D721Med (cell line): ENCODE data around the gene GASK1A.

Source experiments
- DNase-seq: peaks from one replicate; pipeline ENCODE4 v3.0.0; 2011; ENCODE audit warnings: low spot score; ENCODE audit not compliant: insufficient read length
- FAIRE-seq: peaks from 2 replicates; lab custom pipeline; 2011; peaks lifted over from hg19 to GRCh38; lab: Jason Lieb, UNC
- TF ChIP-seq, protein P1 (sequence below): IDR thresholded peaks from 2 replicates; pipeline ENCODE4 v1.5.1; 2012; ENCODE audit warnings: mild to moderate bottlenecking, control low read depth; ENCODE audit not compliant: insufficient read depth; ENCODE audit errors: missing control alignments

GASK1A gene

DNA sequence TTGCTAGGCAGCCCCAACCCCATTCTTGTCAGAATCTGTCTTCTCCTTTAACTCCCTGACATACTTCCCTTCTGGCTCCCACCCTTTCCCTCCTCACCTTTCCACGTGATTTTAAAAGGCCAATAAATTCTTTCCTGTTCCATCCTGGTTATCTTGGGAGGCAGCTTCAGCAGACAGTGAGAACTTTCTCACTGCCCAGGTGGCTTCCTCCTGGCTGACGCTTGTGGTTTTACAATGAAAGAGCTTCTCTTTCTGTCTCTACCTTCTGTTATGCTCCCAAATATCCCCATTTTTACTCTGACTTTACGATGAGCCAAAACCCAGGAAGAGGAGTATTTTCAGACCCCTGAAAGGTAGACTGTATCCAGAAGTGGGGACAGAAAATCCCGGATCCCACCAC is 42.1 kb downstream of the GASK1A start:
- TF ChIP-seq, protein P1, sequence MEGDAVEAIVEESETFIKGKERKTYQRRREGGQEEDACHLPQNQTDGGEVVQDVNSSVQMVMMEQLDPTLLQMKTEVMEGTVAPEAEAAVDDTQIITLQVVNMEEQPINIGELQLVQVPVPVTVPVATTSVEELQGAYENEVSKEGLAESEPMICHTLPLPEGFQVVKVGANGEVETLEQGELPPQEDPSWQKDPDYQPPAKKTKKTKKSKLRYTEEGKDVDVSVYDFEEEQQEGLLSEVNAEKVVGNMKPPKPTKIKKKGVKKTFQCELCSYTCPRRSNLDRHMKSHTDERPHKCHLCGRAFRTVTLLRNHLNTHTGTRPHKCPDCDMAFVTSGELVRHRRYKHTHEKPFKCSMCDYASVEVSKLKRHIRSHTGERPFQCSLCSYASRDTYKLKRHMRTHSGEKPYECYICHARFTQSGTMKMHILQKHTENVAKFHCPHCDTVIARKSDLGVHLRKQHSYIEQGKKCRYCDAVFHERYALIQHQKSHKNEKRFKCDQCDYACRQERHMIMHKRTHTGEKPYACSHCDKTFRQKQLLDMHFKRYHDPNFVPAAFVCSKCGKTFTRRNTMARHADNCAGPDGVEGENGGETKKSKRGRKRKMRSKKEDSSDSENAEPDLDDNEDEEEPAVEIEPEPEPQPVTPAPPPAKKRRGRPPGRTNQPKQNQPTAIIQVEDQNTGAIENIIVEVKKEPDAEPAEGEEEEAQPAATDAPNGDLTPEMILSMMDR = no peak
- FAIRE-seq (no peak), DNase-seq (no peak)

DNA sequence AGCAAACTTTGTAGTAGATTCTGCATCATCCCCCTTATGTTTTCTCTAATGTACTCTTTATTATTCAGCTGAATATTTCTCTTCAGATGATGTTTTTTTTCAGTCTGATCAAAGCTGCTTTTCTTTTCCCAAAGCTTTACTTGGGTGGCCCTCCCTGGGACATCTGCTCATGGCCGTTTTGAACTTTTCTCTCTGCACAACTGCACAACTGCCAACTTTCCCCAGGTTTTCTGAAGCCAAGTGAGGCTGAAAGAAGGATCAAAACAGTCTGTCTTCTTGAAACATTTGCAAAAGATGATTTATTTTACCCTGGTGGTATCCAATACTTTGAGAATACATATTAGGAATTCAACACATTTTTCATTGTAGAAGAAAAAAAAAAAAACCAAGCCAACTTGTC is 43.0 kb downstream of the GASK1A start:
- DNase-seq (no peak), FAIRE-seq (no peak)
- TF ChIP-seq, protein P1 = no peak

DNA sequence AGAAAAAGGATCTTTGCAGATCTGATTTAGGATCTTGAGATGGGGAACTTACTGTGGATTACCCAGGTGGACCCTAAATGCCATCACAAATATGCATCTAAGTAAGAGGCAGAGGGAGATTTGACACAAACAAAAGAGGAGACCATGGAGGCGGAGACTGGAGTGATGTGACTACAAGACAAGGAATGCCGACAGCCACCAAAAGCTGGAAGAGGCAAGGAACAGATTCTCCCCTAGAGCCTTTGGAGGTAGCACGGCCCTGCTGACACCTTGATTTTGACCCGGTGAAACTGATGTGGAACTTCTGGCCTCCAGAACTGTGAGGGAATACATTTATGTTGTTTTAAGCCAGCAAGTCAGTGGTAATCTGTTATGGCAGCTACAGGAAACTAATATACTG is 44.0 kb downstream of the GASK1A start:
- TF ChIP-seq, protein P1 = no peak
- no peak for DNase-seq
- FAIRE-seq = no peak

DNA sequence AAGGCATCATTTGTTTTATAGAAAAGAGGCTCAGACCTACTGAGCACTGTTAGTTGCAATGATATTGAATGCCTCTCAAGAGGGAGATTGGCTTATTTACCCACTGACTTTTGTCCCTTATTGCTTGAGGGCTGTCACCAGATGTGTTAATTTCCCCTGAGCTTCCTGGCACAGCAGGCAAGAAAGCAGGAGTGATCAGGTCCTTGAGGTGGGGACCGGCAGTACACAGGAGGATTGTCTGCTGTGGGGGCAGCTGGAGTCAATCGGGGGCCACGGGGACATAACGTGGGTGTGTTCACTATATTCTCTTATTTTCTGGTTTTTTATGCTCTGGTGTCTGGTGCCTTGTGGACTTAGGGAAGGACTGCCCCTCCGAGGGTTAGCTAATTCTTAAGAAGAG is 44.6 kb downstream of the GASK1A start:
- TF ChIP-seq, protein P1 = no peak
- DNase-seq (no peak), FAIRE-seq (no peak)

DNA sequence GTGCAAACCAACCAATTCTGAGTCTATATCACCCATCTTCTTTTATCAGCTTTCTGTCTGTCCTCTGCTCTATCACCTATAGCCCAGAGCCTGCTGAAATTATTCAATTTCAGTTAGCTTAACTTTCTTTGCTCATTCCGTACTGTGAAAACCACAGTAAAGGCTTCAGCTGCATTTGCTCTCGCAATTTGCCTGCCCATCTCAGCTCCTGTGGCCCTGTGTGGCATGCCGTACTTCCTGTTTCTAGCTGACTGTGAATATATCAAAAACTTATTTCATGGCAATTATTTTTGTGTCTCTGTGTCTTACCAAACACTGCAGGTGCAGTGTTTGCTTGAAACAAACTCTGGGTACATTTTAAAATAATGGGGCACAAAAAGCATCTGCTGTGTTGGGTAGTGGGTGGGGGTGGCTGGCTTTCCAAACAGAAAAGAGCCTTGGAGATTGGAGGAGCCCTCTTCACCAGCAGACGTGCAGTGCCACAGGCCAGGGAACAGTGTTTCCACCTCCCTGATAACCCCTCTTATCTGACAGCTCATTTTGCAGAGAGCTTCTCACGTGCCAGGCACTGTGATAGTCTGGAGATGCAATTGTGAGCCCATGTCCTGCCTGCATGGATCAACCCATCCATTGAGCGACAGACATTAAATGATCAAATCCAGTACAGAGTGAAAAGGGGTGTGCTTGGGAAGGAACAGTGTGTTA is 45.2 kb downstream of the GASK1A start:
- no peak for FAIRE-seq
- DNase-seq = no peak
- TF ChIP-seq, protein P1 = no peak

DNA sequence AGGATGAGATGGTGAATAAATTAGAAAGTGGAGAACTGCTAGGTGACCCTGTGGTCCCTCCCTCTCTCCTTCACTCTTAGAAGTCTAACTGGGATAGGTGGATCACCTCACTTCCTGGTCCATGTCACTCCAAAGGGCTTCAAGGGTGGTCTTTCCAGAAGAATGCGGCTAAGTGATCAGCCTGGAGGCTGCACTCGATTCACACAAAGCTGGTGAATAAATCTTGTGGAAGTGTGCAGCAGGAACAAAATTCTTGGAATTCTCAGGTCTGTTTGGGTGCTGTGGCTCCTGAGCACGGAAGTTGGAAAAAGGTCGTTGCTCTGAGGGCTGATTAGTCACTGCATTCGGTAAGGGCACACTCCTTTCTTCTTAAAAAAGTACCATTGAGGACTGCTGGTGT is 46.3 kb downstream of the GASK1A start:
- DNase-seq = no peak
- TF ChIP-seq, protein P1 = no peak
- FAIRE-seq = no peak

DNA sequence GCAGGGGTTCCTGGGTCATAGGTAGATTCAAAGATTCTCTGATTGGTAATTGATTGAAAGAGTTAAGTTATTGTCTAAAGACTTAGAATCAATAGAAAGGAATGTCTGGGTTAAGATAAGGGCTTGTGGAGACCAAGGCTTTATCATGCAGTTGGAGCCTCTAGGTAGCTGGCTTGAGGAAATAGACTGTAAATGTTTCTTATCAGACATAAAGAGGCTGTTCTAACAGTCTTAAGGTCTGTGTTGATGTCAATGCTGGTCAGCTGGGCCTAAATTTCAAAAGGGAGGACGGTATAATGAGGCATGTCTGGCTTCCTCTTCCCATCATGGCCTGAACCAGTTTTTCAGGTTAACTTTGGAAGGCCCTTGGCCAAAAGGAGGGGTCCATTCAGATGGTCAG is 48.9 kb downstream of the GASK1A start:
- no peak for DNase-seq
- TF ChIP-seq, protein P1 = no peak
- no peak for FAIRE-seq
